Omental fat pad (tissue), 4 donors: ENCODE results near the gene FOXF1. TPM values are rescaled to one million over a fixed set of nuclear protein-coding genes. Genes with fewer than 3 reads are reported as not detected.

ENCODE experiments used
- ATAC-seq: fragments of 150-250 bp; one replicate; pipeline ENCODE4 v1.9.1; 2016; ENCODE audit warnings: mild to moderate bottlenecking, moderate library complexity; ENCODE audit not compliant: low FRiP score
- DNase-seq: peaks from one replicate; pipeline ENCODE4 v3.0.0-alpha.2; 2019; ENCODE audit warnings: low spot score
- CTCF ChIP-seq, 3 donors: fragments of 450-650 bp; IDR thresholded peaks; one replicate each; pipeline ENCODE4 v1.5.1; 2016 to 2017; ENCODE audit warnings: antibody characterized with exemption in 3 of 3, mild to moderate bottlenecking in 3 of 3, moderate library complexity in 2 of 3
- total RNA-seq, 4 donors: library from RNA; depleted of rRNA; stranded (reverse); fragments of >200 nt; gene quantifications; one replicate each; pipeline ENCODE4 v1.1.0, GENCODE V29; 2016

FOXF1 gene
- total RNA-seq, 4 donors from 2014 or later: 0.88 to 6.6 (median 1.4) TPM

- no peak for TF ChIP-seq CTCF (IDR thresholded peaks at IDR 0.05)
- DNase-seq (no peak), ATAC-seq (no peak)
Observed at GRCh38 chr16:86557587-86557986, 47.3 kb downstream of the FOXF1 start.

DNA sequence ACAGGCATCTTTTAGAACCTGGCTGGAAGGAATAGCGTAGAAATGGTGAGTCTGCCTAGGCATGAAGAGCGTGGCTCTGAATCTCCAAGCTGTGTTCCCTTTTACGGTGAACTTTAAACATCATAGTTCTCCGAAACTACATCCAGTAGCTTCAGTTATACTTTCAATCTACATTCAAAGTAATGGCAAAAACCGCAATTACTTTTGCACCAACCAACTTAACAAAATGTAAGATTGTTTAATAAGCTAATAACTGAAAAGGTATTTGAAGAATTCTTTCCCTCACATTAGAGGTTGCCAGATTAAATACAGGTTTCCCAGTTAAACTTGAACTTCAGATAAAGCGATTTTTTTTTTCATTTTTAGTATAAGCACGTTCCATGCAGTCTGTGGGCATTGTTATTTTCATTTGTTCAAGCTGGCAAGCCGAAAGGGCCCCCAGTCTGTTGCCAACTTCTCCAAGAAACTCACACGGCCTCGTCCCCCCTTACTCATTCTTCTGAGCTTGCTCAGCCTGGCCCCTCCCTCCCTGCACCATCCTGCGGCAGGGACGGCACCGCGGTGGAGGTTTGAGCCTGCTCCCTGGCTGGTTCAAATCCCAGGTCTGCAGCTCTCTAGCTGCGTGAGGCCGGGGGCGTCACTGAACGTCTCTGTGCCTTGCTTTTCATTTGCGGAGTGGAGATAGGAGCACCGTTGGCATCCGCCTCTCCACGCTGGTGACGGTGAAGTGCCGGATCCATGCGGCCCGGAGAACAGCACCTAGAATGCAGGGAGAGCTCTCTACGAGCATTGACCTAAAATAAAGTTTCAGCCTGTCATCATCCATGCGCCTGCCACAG lies 48.2 kb downstream of the FOXF1 start:
- ATAC-seq: no peak
- no peak for TF ChIP-seq CTCF (IDR thresholded peaks at IDR 0.05)

GRCh38 chr16:86559802-86560305 lies 49.5 kb downstream of the FOXF1 start:
- DNase-seq: no peak
- no peak for ATAC-seq

More for the DNA sequence above, 48.2 kb downstream of the FOXF1 start:
- no peak for DNase-seq

DNA sequence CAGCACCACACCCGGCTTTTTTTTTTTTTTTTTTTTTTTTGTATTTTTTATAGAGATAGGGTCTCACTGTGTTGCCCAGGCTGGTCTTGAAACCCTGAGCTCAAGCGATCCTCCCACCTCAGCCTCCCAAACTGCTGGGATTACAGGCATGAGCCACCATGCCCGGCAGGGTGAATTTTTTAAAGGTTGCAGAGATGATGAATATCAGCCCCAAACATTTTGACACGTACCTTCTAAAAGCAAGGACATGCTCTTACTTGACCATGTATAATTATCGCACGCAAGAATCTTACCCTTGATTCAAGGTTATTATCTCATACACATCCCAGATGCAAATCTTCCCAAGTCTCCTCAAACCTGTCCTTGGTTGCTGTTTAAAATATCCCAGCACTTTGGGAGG lies 52.0 kb downstream of the FOXF1 start:
- TF ChIP-seq CTCF (IDR thresholded peaks at IDR 0.05): no peak
- DNase-seq (no peak), ATAC-seq (no peak)

More at GRCh38 chr16:86559802-86560305, 49.5 kb downstream of the FOXF1 start:
- no peak for TF ChIP-seq CTCF (IDR thresholded peaks at IDR 0.05)

GRCh38 chr16:86563469-86564345 lies 53.4 kb downstream of the FOXF1 start:
- peak; percentile 96 for ATAC-seq
- peak in 2 of 3 donors; percentile 90 to 98 for TF ChIP-seq CTCF (IDR thresholded peaks at IDR 0.05)
- DNase-seq: peak; percentile 91

Other genes with a start within 250 kb of the FOXF1 start
- gene MTHFSD, start 44.7 kb downstream of the FOXF1 start, total RNA-seq: 10 to 100 TPM in 1 of 4 donors, 1 to 10 TPM in 3; 6.4 to 20.2 (median 9.1) TPM
- under 1 TPM; 0.25 to 0.72 (median 0.38) TPM for gene FOXC2, start 56.3 kb downstream of the FOXF1 start, total RNA-seq
- 1 to 10 TPM in 1 of 4 donors, under 1 TPM in 3; 0.09 to 1.3 (median 0.43) TPM for gene FOXL1, start 68.0 kb downstream of the FOXF1 start, total RNA-seq